ENCODE results near the gene FAM204A.
A peak's percentile ranks its signal among the peaks of the same experiment; 100 is the strongest.

The FAM204A gene

GRCh38 chr10:118341791-118342637 is at the start of gene FAM204A:
TSS of gene FAM204A (minus strand) at chr10:118342324. CDS start at chr10:118336415, 5,909 bp downstream.
- peak; percentile 95 for DNase-seq

DNA sequence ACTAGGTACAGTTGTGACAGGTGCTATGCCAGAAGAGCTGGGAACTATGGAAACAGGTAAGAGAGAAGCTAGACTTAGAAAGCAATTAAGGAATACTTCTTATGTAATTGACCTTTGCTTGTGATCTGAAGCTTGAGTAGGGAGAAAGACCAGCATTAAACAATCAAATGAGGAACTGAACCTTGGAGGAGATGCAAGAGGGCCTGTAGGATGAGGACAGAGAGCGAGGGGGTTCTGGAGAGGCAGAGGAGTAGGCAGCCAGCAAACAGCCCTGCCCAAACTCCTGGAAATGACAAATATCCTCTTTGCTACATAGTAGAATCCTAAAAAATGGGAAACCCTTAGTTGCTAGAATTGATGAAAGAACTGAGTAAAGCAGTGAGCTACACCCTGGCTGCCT is 41.6 kb upstream of the FAM204A start:
- DNase-seq, result no peak

GRCh38 chr10:118383063-118383689 is 41.1 kb upstream of the FAM204A start:
- no peak for DNase-seq

DNA sequence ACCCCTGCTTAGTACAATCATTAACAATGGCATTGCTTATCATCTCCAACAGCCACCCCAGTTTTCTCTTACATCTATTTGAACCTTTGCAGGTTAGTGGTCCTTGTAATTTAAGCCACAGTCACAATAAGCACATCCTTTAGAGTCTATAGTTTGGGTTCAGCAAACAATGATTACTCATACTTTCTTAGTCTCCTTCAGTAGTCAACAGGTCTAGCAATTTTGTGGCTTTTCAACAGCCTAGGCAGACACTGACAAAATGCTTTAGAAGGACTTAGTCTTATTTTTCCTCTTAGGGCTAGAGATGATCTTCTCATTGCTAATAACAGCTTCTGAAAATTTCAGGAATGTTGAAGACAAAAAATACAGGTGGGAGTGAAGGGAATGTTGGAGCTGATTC is 32.3 kb upstream of the FAM204A start:
- no peak for DNase-seq

DNA sequence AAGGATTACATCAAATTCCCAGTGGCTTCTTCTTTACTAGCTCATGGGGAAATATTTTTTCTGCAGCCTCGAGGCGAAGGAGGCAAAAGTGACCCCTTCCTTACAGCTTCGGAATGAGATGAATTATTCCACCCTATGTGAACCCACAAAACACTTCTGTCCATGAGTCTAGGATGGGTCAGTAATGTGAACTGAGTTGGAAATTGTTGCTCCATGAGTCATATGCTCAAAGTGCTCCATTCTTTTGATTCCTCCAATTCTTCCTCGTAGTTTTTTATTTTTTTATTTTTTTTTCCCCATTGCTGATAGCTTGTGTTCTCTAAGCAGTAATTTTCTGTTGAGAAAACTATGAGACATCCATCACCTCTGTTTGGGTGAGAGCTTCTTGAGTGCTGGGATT is 31.7 kb upstream of the FAM204A start:
- DNase-seq, result no peak

- no peak for DNase-seq
Measured at GRCh38 chr10:118370499-118370898, 28.4 kb upstream of the FAM204A start.

DNA sequence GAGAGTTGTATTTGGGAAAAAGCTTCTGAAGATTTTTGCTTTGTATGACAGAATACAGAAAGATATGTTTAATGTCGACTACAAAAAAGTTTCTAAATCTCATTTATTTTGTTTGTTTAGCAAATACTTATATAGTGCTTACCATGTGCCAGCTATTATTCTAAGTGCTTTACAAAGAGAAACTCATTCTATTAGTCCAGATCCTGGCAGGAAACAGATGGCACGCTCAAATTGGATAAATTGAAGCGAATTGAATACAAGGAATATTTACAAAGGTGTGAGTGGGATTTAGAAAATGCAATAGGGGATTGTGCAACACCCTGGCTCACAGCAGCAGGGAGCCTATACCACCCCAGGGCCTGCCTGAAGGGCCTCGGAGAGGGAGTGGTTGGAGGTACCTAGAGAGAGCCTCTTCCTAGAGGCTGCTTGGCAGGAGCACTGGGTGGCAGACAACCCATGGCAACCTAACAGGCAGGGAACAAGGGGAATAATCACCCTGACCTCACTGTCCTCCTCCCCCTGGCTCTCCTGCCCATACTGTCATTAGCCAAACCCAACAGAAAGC is 27.6 kb upstream of the FAM204A start:
- DNase-seq, result no peak

DNA sequence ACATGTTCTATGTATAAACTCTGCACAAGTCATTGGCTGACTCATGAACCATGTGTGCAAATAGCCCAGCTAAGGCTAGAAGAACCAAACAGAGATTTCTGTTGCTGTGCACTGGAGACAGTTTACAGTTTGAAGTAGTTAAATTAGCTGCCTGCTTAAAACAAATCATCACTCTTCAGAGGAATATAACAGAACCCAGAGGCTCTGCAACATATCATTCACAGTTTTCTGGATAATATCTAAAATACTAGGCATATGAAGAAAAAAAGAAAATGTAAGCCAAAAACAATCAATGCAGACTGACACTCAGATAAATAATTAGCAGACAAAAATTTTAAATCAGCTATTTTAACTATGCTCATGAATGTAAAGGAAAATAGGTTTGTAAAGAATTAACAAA is 23.6 kb upstream of the FAM204A start:
- DNase-seq, result no peak

GRCh38 chr10:118362103-118362502 is 20.0 kb upstream of the FAM204A start:
- DNase-seq, result no peak

DNA sequence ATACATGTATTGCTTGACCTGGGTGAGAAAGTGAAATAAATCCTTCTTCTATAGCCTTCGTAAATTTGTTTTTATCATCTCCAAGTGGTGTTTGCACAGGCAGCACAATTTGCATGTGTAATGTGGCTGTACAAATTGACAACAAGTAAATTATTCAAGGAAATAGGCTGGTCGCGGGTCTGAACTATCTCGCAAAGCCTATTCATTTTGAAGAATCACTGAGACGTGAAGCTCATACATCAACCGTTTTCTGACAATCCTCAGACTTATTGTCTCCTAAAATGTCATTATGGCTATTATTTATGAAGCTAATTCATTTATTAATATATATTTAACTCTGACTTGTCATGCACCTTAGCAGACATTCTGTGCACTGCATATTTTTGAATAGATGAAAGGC is 16.2 kb upstream of the FAM204A start:
- no peak for DNase-seq

- no peak for DNase-seq
Measured at GRCh38 chr10:118357841-118358240, 15.7 kb upstream of the FAM204A start.

GRCh38 chr10:118356628-118357027 is 14.5 kb upstream of the FAM204A start:
- DNase-seq, result no peak

DNA sequence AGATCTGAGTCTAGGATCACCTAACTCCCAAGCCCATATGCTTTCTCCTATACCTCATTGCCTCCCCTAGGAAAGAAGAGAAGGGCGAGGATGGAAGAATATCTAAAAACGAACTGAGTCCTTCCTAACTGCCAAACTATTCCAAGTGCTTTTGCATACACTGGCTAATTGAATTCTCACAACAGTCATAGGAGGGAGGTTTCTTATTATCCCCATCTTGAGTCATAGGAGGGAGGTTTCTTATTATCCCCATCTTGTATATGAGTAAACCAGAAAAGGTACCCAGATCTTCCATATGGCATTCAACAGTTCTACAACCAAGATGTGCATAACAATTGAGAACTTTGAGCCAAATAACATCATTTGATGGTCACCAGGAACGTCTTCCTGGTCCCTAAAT is 13.1 kb upstream of the FAM204A start:
- no peak for DNase-seq

DNA sequence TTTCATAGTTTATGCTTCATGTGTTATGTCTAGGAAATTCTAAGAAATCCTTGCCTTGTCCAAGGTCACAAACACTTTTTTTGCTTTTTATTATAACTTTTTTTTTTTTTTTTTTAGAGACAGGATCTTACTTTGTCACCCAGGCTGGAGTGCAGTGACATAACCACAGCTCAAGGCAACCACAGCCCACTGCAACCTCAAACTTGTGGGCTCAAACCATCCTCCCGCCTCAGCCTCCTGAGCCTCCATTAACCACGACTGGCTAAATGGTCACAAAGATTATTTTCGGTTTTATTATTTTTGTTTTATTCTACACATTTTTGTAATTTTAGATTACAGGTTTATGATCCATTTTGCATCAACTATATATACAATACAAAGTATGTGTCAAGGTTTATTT is 7.1 kb upstream of the FAM204A start:
- DNase-seq, result no peak

- no peak for DNase-seq
Measured at GRCh38 chr10:118343549-118343948, 1.4 kb upstream of the FAM204A start.

DNA sequence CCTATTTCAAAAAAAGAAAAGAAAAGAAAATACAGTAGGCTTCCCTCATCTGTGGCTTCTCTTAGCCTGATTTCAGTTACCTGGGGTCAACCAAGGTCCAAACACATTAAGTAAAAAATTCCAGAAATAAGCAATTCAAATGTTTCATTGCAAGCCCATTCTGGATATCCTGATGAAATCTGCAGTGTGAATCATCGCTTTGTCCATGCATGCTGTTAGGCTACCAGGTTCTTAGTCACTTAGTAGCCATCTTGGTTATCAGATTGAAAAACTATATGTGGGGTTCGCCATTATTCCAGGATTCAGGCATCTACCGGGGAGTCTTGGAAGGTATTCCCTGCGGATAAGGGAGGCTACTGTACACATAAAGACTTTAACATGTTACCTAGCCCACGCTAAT is 991 bp upstream of the FAM204A start:
- no peak for DNase-seq

DNA sequence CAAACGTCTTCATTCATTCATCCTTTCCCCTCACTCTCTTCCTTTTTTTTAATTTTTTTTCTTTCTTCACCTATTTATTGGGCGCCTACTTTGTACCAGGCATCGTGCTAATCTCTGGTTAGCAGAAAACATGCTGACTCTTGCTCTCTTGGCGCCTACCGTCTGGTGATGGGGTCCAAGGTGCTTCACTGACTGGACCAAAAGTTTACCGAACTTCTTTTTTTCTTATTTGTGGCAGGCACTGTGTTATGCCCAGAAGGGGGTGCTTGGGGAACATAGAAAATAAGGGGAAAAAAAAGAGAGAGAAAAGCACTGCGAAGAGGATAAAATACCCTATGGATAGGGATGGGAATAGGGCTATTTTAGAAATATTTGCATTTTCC is 505 bp upstream of the FAM204A start:
- no peak for DNase-seq

DNA sequence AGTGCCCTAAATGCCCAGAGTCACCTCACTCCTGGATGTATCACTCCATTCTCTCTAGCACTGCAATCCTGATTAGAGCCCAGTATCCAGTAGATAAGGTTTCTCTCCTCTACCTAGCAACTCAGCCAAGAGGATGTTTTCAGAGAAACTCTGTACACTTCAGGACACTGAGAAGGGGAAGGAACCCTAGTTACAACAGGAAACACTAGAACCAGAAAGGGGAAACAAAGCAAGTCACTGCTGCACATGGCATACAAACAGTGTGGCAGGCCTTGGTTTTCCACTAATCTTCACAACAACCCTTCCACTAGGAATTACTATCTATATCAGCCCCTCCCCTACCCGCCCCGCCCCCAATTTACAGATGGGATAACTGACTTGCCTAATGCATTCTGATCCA is 1.6 kb downstream of the FAM204A start:
- no peak for DNase-seq

DNA sequence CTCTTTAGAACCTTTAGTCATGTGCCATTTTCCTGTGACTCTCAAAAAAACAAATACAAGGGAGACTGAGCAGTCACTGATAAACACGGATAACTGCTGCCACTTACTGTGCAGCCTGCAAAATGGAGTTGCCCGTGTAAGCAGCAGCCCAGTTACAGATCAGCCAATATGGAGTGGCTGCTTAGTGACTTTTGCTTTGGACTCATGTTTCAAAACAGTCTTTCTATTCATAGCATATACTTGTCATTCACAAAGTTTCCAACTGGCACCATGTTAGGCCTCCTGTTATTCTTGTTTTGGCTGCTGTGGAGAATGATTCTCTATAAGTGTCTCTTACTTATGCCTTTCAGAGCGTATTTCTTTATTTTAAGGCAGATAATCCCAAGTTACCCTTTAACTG is 3.0 kb downstream of the FAM204A start:
- DNase-seq, result no peak

GRCh38 chr10:118337356-118337755 is 4.8 kb downstream of the FAM204A start:
- no peak for DNase-seq

GRCh38 chr10:118333871-118334270 is 8.3 kb downstream of the FAM204A start:
- DNase-seq, result no peak

DNA sequence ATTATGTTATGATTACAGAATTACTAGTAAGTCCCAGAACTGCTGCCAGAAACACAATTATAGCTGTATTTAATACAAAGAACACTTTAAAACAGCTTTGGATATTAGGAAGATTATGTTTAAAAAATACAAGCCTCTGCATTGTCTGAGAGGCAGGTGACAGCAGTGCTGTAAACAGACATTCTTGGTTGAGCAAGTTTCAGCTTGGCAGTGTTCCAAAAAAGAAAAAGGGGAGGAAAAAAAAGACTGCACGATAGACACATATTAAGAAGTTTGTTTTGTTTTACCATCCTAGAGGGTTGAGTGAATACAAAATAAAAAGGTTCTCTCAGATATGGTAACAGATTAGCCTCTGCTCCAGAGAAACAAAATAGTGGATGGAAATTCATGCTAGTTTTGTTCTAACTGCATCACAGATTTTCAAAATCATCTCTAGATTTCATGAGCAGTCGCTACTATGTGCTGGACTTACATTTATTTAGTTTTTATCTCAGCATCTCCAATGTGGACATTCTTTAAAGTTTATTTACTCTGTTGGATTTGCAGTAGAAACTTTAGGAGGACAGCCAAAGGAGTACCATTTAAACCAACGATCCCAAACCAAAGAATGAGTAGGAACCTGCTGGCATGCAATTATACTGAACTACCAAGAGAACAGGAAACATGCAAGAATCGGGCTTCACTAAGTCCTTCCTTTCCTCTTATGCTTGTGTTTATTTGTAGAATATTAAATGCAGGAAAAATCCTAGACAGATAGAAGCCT is 9.0 kb downstream of the FAM204A start:
- no peak for DNase-seq

- no peak for DNase-seq
Measured at GRCh38 chr10:118332236-118332635, 9.9 kb downstream of the FAM204A start.
